Measurements from ENCODE around the gene CATSPERE.

- TF ChIP-seq CTCF (IDR thresholded peaks at IDR 0.05) (no peak), EP300 (IDR thresholded peaks at IDR 0.05) (no peak), POLR2A (IDR thresholded peaks at IDR 0.05) (no peak)
These were observed 87.6 kb downstream of the CATSPERE start for GRCh38 chr1:244548558-244549115.
